Measurements from ENCODE around the gene TMEM45B. TPM values are rescaled to one million over a fixed set of nuclear protein-coding genes. Genes with fewer than 3 reads are reported as not detected.

Gene TMEM45B
- total and polyA plus RNA-seq, 2 of the 13 experiments (the other 11 are each of a cell fraction or from before 2014, with no cell fraction given): 29.1 to 181 TPM

DNA sequence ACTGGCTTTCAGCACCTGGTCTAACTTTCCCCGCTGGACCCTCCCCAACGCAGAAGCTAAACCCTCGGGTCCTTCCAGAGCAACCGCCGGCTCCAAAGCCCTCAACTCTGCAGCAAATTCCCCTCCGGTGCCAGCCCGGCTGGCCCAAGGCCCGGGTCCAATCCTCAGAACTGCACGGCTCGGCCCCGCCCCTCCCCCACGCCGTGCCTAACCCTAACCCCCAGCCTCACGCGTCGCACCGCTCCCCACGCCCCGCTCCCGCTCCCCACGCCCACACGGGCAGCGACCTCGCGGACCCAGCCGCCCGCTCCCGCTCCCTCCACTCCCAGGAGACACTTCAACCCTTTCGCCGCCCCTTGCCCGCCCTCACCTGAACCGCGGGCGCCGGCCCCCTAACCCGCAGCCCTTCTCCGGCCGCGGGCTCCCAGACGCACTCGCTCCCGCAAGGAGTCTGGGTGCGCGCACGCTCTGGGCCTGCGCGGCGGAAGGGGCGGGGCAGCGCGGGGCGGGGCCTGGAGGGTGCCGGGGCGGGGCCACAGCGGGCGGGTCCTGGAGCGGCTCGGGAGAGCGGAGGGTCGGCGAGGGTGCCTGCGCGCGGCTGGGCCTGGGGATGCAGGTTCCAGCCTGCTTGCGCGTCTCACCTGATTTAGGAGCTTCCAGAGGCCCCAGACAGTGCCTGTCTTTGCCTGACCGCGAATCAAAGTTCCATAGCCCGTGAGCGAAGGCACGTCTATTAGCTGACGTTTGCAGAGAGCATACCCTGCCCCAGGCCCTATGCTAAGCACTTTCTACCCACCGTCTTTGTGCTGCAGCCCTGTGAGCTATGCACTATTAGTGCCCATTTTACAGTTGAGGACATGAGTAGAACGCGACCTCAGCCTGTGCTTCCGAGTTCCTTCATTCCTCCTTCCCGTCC is 79.7 kb downstream of the TMEM45B start, which contains the start of gene NFRKB (continued):
- TF ChIP-seq ZNF235 (CRISPR knock-in tag; IDR thresholded peaks at IDR 0.05; ENCODE audit: borderline replicate concordance): no peak
- TF ChIP-seq ZSCAN25 (CRISPR knock-in tag; IDR thresholded peaks at IDR 0.05): no peak
- TF ChIP-seq HNRNPL (IDR thresholded peaks at IDR 0.05; ENCODE audit: low read depth, low read length): 0 out of 2 replicates have a peak, but pooled peaks have one; percentile 51
- TF ChIP-seq, protein P1, sequence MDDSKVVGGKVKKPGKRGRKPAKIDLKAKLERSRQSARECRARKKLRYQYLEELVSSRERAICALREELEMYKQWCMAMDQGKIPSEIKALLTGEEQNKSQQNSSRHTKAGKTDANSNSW (CRISPR knock-in tag; IDR thresholded peaks at IDR 0.05; ENCODE audit: borderline replicate concordance): no peak
- TF ChIP-seq CHD4 (IDR thresholded peaks at IDR 0.05; ENCODE audit: borderline replicate concordance, low read length): no peak
- TF ChIP-seq HIVEP1 (CRISPR knock-in tag; IDR thresholded peaks at IDR 0.05): no peak
- TF ChIP-seq ZNF501 (CRISPR knock-in tag; IDR thresholded peaks at IDR 0.05): peak; percentile 36
- TF ChIP-seq, protein P2, sequence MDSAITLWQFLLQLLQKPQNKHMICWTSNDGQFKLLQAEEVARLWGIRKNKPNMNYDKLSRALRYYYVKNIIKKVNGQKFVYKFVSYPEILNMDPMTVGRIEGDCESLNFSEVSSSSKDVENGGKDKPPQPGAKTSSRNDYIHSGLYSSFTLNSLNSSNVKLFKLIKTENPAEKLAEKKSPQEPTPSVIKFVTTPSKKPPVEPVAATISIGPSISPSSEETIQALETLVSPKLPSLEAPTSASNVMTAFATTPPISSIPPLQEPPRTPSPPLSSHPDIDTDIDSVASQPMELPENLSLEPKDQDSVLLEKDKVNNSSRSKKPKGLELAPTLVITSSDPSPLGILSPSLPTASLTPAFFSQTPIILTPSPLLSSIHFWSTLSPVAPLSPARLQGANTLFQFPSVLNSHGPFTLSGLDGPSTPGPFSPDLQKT (CRISPR knock-in tag; IDR thresholded peaks at IDR 0.05; ENCODE audit: borderline replicate concordance): no peak; the same call in 1 of the 2 replicates
- TF ChIP-seq CENPT (CRISPR knock-in tag; IDR thresholded peaks at IDR 0.05; ENCODE audit: low read depth): no peak
- no peak for TF ChIP-seq NFE2 (CRISPR knock-in tag; IDR thresholded peaks at IDR 0.05)
- TF ChIP-seq ZNF225 (CRISPR knock-in tag; IDR thresholded peaks at IDR 0.05): 0 out of 2 replicates have a peak, but pooled peaks have one; percentile 26
- no peak for TF ChIP-seq ZIK1 (CRISPR knock-in tag; IDR thresholded peaks at IDR 0.05; ENCODE audit: borderline replicate concordance, low read depth)
- TF ChIP-seq NCOR1 (IDR thresholded peaks at IDR 0.05; ENCODE audit: borderline replicate concordance, low read length): peak; percentile 37; the same call in 1 of the 2 replicates
- TF ChIP-seq CENPX (CRISPR knock-in tag; IDR thresholded peaks at IDR 0.05): no peak
- no peak for TF ChIP-seq ZBTB42 (CRISPR knock-in tag; IDR thresholded peaks at IDR 0.05)
- no peak for TF ChIP-seq ZNF432 (CRISPR knock-in tag; IDR thresholded peaks at IDR 0.05; ENCODE audit: borderline replicate concordance)
- TF ChIP-seq ZNF20 (CRISPR knock-in tag; IDR thresholded peaks at IDR 0.05): no peak
- TF ChIP-seq, protein P3, sequence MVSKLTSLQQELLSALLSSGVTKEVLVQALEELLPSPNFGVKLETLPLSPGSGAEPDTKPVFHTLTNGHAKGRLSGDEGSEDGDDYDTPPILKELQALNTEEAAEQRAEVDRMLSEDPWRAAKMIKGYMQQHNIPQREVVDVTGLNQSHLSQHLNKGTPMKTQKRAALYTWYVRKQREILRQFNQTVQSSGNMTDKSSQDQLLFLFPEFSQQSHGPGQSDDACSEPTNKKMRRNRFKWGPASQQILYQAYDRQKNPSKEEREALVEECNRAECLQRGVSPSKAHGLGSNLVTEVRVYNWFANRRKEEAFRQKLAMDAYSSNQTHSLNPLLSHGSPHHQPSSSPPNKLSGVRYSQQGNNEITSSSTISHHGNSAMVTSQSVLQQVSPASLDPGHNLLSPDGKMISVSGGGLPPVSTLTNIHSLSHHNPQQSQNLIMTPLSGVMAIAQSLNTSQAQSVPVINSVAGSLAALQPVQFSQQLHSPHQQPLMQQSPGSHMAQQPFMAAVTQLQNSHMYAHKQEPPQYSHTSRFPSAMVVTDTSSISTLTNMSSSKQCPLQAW (CRISPR knock-in tag; IDR thresholded peaks at IDR 0.05): peak; percentile 10
- TF ChIP-seq ATM (IDR thresholded peaks at IDR 0.05; ENCODE audit: borderline replicate concordance): no peak
- peak; percentile 55; the same call in 1 of the 2 replicates for TF ChIP-seq MYC (CRISPR knock-in tag; IDR thresholded peaks at IDR 0.05; ENCODE audit: borderline replicate concordance)
- TF ChIP-seq DNMT3B (CRISPR knock-in tag; conservative IDR thresholded peaks at IDR 0.05): no peak
- TF ChIP-seq, protein P4, sequence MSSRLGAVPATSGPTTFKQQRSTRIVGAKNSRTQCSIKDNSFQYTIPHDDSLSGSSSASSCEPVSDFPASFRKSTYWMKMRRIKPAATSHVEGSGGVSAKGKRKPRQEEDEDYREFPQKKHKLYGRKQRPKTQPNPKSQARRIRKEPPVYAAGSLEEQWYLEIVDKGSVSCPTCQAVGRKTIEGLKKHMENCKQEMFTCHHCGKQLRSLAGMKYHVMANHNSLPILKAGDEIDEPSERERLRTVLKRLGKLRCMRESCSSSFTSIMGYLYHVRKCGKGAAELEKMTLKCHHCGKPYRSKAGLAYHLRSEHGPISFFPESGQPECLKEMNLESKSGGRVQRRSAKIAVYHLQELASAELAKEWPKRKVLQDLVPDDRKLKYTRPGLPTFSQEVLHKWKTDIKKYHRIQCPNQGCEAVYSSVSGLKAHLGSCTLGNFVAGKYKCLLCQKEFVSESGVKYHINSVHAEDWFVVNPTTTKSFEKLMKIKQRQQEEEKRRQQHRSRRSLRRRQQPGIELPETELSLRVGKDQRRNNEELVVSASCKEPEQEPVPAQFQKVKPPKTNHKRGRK (CRISPR knock-in tag; IDR thresholded peaks at IDR 0.05): no peak
- TF ChIP-seq, protein P5, sequence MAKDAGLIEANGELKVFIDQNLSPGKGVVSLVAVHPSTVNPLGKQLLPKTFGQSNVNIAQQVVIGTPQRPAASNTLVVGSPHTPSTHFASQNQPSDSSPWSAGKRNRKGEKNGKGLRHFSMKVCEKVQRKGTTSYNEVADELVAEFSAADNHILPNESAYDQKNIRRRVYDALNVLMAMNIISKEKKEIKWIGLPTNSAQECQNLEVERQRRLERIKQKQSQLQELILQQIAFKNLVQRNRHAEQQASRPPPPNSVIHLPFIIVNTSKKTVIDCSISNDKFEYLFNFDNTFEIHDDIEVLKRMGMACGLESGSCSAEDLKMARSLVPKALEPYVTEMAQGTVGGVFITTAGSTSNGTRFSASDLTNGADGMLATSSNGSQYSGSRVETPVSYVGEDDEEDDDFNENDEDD (CRISPR knock-in tag; IDR thresholded peaks at IDR 0.05; ENCODE audit: borderline replicate concordance): no peak
